HG02870 (cell line): ENCODE data around the gene ABCC8.

Experiments
- ATAC-seq: cut with Tn5 transposase; IDR thresholded peaks from one replicate; pipeline ENCODE4 v1.9.1; 2021; ENCODE audit warnings: mild to moderate bottlenecking, moderate library complexity; ENCODE audit not compliant: unreplicated experiment

Gene ABCC8

GRCh38 chr11:17506314-17506713 is 29.7 kb upstream of the ABCC8 start:
- no peak for ATAC-seq

- no peak for ATAC-seq
Measured at GRCh38 chr11:17505146-17505545, 28.5 kb upstream of the ABCC8 start.

- ATAC-seq, result no peak
Measured at GRCh38 chr11:17504330-17505107, 27.9 kb upstream of the ABCC8 start.

GRCh38 chr11:17502630-17503029 is 26.0 kb upstream of the ABCC8 start:
- no peak for ATAC-seq

GRCh38 chr11:17500673-17501072 is 24.0 kb upstream of the ABCC8 start:
- no peak for ATAC-seq

- ATAC-seq, result no peak
Measured at GRCh38 chr11:17498475-17498874, 21.8 kb upstream of the ABCC8 start.

- ATAC-seq, result no peak
Measured at GRCh38 chr11:17498058-17498457, 21.4 kb upstream of the ABCC8 start.

GRCh38 chr11:17496406-17496805 is 19.8 kb upstream of the ABCC8 start:
- ATAC-seq, result no peak

GRCh38 chr11:17494019-17494418 is 17.4 kb upstream of the ABCC8 start:
- ATAC-seq, result no peak

- no peak for ATAC-seq
Measured at GRCh38 chr11:17490938-17491337, 14.3 kb upstream of the ABCC8 start.

- no peak for ATAC-seq
Measured at GRCh38 chr11:17490232-17490631, 13.6 kb upstream of the ABCC8 start.

GRCh38 chr11:17489751-17490150 is 13.1 kb upstream of the ABCC8 start:
- no peak for ATAC-seq

GRCh38 chr11:17488563-17488962 is 11.9 kb upstream of the ABCC8 start:
- ATAC-seq, result no peak

GRCh38 chr11:17486646-17487045 is 10.0 kb upstream of the ABCC8 start:
- ATAC-seq, result no peak

GRCh38 chr11:17483505-17483904 is 6.9 kb upstream of the ABCC8 start:
- no peak for ATAC-seq

- ATAC-seq, result no peak
Measured at GRCh38 chr11:17481905-17482304, 5.3 kb upstream of the ABCC8 start.

GRCh38 chr11:17479284-17480214 is 2.9 kb upstream of the ABCC8 start:
- no peak for ATAC-seq

- no peak for ATAC-seq
Measured at GRCh38 chr11:17478070-17478469, 1.4 kb upstream of the ABCC8 start.

- no peak for ATAC-seq
Measured at GRCh38 chr11:17477361-17477760, 716 bp upstream of the ABCC8 start.

- ATAC-seq, result no peak
Measured at GRCh38 chr11:17477084-17477333, 364 bp upstream of the ABCC8 start.

- ATAC-seq, result no peak
Measured at GRCh38 chr11:17475666-17476316, 854 bp downstream of the ABCC8 start.
